ENCODE measurements around the gene SIGLEC8. TPM values are rescaled to one million over a fixed set of nuclear protein-coding genes. Genes with fewer than 3 reads are reported as not detected.

The SIGLEC8 gene
- total and polyA plus RNA-seq, 9 of the 15 experiments (the other 6 are each of a cell fraction or from before 2014, with no cell fraction given), result 0.04 to 0.65 (median 0.39) TPM

- peak; percentile 43 for TF ChIP-seq ZNF592 (IDR thresholded peaks at IDR 0.05)
- TF ChIP-seq ZFP30 (CRISPR knock-in tag; IDR thresholded peaks at IDR 0.05; ENCODE audit: borderline replicate concordance), result no peak
- 0 out of 2 replicates have a peak, but pooled peaks have one; percentile 33 for TF ChIP-seq BRD4 (IDR thresholded peaks at IDR 0.05)
- TF ChIP-seq TBP (optimal IDR thresholded peaks at IDR 0.05; ENCODE audit: low read depth, low read length), result peak; percentile 15
- no peak for TF ChIP-seq MIER1 (IDR thresholded peaks at IDR 0.05; ENCODE audit: low read depth)
- peak; percentile 46; the same call in 1 of the 2 replicates for TF ChIP-seq RAD51 (IDR thresholded peaks at IDR 0.05; ENCODE audit: borderline replicate concordance, low read depth)
- no peak for TF ChIP-seq GABPB2 (CRISPR knock-in tag; conservative IDR thresholded peaks at IDR 0.05)
Observed at GRCh38 chr19:51440846-51441409, 17.3 kb downstream of the SIGLEC8 start (continued).

Measured in K562 (cell line).